C4-2B (cell line): ENCODE measurements around the gene PSMG2.

Source experiments
- H3K27ac ChIP-seq: fragments of 450-650 bp; 2 replicates; pipeline ENCODE4 v1.5.1; 2017
- CTCF ChIP-seq: fragments of 450-650 bp; conservative IDR thresholded peaks from 2 replicates; pipeline ENCODE4 v1.5.1; 2017; ENCODE audit warnings: mild to moderate bottlenecking
- ZFX ChIP-seq: fragments of 450-650 bp; IDR thresholded peaks from 2 replicates; pipeline ENCODE4 v1.6.1; 2017

Gene PSMG2

GRCh38 chr18:12699747-12700146 lies 3.1 kb upstream of the PSMG2 start:
- no peak overlapping the region for H3K27ac ChIP-seq
- no peak for TF ChIP-seq CTCF
- TF ChIP-seq ZFX: no peak

- TF ChIP-seq CTCF (no peak), ZFX (no peak)
These were observed 1.7 kb upstream of the PSMG2 start for GRCh38 chr18:12701161-12701560.

GRCh38 chr18:12703096-12703567 lies 290 bp downstream of the PSMG2 start:
- H3K27ac ChIP-seq: peak overlapping the region; percentile 97
- TF ChIP-seq ZFX (no peak), CTCF (no peak)

More at GRCh38 chr18:12701161-12701560, 1.7 kb upstream of the PSMG2 start:
- H3K27ac ChIP-seq: no peak overlapping the region; the same call in 1 of the 2 replicates

GRCh38 chr18:12703664-12704063 lies 822 bp downstream of the PSMG2 start:
- H3K27ac ChIP-seq: peak overlapping the region; percentile 97
- no peak for TF ChIP-seq ZFX
- no peak for TF ChIP-seq CTCF

- H3K27ac ChIP-seq: no peak overlapping the region
- no peak for TF ChIP-seq ZFX
- no peak for TF ChIP-seq CTCF
These were observed 8.6 kb downstream of the PSMG2 start for GRCh38 chr18:12711446-12711845.

- no peak overlapping the region for H3K27ac ChIP-seq
- TF ChIP-seq ZFX (no peak), CTCF (no peak)
These were observed 18.8 kb downstream of the PSMG2 start for GRCh38 chr18:12721495-12722275.

- no peak for TF ChIP-seq CTCF
- TF ChIP-seq ZFX: no peak
These were observed 19.9 kb downstream of the PSMG2 start for GRCh38 chr18:12722731-12723130.

More at GRCh38 chr18:12722731-12723130, 19.9 kb downstream of the PSMG2 start:
- no peak overlapping the region for H3K27ac ChIP-seq
